Measurements from ENCODE around the gene RAB11FIP4. TPM values are rescaled to one million over a fixed set of nuclear protein-coding genes. Genes with fewer than 3 reads are reported as not detected.
A peak's percentile ranks its signal among the peaks of the same experiment; 100 is the strongest.

RAB11FIP4 gene
- total and polyA plus RNA-seq, 10 of the 15 experiments (the other 5 are each of a cell fraction or from before 2014, with no cell fraction given) = 1.4 to 27.0 (median 17.6) TPM

DNA sequence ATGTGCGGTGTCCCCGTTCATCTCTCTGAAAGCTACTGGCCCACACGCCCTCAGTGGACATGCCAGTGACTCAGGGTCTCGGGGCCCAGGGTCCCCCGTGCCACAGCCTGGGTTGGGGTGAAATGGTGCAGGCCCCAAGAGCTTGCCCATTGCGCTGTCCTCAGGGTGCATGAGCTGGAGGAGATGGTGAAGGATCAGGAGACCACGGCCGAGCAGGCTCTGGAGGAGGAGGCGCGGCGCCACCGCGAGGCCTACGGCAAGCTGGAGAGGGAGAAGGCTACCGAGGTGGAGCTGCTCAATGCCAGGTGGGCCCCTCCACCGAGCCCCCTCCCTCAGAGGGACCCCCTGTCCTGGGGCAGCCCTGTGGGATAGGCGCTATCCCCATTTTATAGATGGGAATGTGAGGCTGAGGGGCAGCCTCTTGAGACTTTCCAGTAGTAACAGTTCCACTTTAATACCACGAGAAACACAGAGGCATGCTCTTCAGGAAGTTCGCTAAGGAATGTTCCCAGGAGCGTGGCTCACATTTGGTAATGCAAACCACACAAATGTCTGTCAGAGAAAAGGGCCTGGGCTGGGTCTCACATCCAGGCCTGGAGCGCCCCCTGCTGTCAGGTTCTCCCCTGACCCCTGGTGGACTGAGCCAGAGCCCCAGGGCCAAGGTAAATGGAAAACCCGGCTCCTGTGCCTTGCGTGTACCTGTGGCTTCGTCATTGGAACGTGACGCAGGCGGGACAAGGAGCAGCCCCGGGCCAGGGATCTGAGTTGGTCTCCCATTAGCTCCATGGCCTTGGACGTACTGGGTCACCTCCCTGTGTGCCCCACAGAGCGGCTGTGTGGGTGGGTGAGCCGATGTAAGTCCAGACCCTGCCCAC is 133.7 kb downstream of the RAB11FIP4 start (continued):
- TF ChIP-seq YY1 (IDR thresholded peaks at IDR 0.05; ENCODE audit: low read depth, low read length) = peak; percentile 81
- TF ChIP-seq, protein P1, sequence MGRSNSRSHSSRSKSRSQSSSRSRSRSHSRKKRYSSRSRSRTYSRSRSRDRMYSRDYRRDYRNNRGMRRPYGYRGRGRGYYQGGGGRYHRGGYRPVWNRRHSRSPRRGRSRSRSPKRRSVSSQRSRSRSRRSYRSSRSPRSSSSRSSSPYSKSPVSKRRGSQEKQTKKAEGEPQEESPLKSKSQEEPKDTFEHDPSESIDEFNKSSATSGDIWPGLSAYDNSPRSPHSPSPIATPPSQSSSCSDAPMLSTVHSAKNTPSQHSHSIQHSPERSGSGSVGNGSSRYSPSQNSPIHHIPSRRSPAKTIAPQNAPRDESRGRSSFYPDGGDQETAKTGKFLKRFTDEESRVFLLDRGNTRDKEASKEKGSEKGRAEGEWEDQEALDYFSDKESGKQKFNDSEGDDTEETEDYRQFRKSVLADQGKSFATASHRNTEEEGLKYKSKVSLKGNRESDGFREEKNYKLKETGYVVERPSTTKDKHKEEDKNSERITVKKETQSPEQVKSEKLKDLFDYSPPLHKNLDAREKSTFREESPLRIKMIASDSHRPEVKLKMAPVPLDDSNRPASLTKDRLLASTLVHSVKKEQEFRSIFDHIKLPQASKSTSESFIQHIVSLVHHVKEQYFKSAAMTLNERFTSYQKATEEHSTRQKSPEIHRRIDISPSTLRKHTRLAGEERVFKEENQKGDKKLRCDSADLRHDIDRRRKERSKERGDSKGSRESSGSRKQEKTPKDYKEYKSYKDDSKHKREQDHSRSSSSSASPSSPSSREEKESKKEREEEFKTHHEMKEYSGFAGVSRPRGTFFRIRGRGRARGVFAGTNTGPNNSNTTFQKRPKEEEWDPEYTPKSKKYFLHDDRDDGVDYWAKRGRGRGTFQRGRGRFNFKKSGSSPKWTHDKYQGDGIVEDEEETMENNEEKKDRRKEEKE (IDR thresholded peaks at IDR 0.05) = no peak
- TF ChIP-seq, protein P2, sequence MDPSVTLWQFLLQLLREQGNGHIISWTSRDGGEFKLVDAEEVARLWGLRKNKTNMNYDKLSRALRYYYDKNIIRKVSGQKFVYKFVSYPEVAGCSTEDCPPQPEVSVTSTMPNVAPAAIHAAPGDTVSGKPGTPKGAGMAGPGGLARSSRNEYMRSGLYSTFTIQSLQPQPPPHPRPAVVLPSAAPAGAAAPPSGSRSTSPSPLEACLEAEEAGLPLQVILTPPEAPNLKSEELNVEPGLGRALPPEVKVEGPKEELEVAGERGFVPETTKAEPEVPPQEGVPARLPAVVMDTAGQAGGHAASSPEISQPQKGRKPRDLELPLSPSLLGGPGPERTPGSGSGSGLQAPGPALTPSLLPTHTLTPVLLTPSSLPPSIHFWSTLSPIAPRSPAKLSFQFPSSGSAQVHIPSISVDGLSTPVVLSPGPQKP (IDR thresholded peaks at IDR 0.05; ENCODE audit: low read depth, low read length) = no peak
- TF ChIP-seq POU2F2 (IDR thresholded peaks at IDR 0.05; ENCODE audit: borderline replicate concordance, low read depth, low read length) = 0 out of 3 replicates have a peak, but pooled peaks have one; percentile 40
- TF ChIP-seq, protein P3, sequence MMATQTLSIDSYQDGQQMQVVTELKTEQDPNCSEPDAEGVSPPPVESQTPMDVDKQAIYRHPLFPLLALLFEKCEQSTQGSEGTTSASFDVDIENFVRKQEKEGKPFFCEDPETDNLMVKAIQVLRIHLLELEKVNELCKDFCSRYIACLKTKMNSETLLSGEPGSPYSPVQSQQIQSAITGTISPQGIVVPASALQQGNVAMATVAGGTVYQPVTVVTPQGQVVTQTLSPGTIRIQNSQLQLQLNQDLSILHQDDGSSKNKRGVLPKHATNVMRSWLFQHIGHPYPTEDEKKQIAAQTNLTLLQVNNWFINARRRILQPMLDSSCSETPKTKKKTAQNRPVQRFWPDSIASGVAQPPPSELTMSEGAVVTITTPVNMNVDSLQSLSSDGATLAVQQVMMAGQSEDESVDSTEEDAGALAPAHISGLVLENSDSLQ (IDR thresholded peaks at IDR 0.05) = peak; percentile 37; the same call in 1 of the 2 replicates
